ENCODE measurements around the gene ADAMTS13.

The ADAMTS13 gene

DNA sequence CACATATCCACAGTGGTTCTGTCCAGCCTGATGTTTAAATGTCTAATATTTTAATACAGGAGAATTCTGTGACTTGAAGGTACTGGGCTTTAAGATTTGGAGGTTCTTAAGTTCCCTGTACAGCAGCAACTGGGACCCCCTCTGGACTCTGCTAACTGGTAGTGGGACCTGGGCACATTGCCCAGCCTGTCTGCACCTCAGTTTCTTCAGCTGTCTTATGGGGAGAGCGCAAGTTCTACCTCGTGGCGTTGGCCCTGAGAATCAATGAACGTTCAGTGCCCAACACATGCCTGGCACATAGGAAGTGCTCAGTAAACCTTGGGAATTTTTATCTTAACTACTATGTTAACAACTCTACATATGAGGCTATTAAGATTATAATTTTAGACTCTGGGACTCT is 55.3 kb downstream of the ADAMTS13 start:
- TF ChIP-seq, protein P1, sequence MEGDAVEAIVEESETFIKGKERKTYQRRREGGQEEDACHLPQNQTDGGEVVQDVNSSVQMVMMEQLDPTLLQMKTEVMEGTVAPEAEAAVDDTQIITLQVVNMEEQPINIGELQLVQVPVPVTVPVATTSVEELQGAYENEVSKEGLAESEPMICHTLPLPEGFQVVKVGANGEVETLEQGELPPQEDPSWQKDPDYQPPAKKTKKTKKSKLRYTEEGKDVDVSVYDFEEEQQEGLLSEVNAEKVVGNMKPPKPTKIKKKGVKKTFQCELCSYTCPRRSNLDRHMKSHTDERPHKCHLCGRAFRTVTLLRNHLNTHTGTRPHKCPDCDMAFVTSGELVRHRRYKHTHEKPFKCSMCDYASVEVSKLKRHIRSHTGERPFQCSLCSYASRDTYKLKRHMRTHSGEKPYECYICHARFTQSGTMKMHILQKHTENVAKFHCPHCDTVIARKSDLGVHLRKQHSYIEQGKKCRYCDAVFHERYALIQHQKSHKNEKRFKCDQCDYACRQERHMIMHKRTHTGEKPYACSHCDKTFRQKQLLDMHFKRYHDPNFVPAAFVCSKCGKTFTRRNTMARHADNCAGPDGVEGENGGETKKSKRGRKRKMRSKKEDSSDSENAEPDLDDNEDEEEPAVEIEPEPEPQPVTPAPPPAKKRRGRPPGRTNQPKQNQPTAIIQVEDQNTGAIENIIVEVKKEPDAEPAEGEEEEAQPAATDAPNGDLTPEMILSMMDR (IDR thresholded peaks at IDR 0.05; ENCODE audit: control insufficient read depth, insufficient read depth, low read depth, low read length, missing control alignments) = no peak
- no peak for DNase-seq (ENCODE audit: low read depth)

DNA sequence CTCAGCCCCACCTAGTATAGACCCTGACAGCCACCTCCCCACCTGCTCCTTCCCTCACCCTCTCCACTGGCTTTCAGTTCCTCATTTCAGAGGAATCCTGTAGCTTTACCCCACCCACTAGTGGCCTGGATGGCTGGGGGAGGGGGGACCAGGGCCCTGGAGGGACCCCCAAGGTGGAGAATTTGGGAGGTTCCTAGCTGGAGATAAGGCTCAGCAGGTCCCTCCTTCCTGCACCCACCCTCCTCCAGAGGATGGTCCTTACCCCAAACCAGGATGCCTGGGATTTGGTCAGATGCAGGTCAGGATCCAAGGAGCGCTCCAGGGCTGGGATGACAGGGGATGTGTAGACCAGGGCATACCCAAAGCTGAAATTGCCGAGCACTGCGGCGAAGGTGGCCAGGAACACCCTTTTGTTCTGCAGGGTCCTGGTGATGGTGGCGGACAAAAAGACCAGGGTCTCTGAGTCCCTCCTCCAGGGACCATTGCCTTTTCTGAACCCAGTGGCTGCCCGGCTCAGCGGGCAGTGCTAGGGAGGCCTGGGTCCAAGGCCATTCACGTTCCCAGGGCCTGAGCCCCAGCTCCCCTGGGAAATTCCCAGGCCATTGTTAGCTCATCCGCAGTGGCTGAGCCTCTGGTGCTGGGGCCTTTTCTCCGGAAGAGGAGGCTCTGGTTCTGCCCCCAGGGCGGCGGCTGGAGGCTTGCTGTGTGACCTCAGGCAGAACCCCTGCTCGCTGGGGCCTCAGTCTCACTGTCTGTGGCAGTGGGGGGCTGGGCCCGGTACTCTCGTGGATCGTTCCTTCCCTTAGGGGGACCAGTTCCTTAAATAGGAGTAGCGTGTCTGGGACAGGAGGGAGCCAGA is 56.1 kb downstream of the ADAMTS13 start:
- peak overlapping the region; percentile 54 for H3K4me3 ChIP-seq (ENCODE audit: control insufficient read depth, low read depth, low read length)
- DNase-seq (ENCODE audit: low read depth) = no peak
- TF ChIP-seq, protein P1 (IDR thresholded peaks at IDR 0.05; ENCODE audit: control insufficient read depth, insufficient read depth, low read depth, low read length, missing control alignments) = no peak

More for the DNA sequence above, 55.3 kb downstream of the ADAMTS13 start:
- no peak overlapping the region for H3K4me3 ChIP-seq (ENCODE audit: control insufficient read depth, low read depth, low read length)

DNA sequence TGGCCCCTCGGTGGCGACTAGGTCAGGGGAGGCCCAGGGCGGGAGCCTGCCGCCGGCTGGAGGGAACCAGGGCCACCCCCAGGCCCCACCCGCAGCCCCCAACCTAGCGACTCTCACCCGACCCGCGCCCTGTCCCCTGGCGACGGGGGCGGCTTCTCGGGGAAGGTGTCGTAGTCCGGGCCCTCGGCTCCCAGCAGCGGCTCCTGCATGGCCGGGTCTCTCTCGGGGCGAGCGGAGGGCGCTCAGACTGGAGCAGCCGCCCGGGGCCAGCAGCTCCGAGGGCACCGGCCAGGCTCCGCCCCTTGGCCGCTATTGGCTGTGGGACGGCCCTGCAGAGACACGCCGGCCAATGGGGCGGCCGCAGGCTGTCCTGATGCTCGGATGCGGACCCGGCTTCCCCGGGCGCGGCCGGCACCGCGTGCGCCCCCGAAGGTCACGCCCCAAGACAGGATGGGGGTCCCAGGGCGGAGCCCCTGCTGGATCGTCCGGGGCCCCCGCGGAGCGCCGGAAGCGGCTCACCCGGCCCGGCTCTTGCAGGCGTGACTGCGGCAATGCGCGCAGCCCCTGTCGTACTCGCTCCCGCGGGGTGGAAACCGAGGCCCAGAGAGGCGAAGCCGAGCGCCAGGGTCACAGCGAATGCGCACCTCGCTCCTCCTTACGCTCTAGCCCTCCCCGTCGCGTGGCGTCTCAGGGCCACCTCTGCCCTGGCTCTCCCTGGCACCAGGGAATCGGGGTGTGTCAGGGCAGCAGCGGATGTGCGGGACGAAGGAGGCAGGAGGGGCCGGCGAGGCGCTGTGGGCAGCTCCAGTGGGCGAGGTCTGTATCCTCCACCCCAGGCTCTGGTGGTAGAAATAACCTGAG is 56.9 kb downstream of the ADAMTS13 start, which contains the start of gene SLC2A6:
Gene SLC2A6, minus strand, starts transcription at position 249 of the 861 bp plus-strand sequence. Its CDS starts 40 bp downstream, at position 209.
- DNase-seq (ENCODE audit: low read depth) = no peak
- peak within 1 kb of the TSS; percentile 54 for H3K4me3 ChIP-seq (ENCODE audit: control insufficient read depth, low read depth, low read length)

DNA sequence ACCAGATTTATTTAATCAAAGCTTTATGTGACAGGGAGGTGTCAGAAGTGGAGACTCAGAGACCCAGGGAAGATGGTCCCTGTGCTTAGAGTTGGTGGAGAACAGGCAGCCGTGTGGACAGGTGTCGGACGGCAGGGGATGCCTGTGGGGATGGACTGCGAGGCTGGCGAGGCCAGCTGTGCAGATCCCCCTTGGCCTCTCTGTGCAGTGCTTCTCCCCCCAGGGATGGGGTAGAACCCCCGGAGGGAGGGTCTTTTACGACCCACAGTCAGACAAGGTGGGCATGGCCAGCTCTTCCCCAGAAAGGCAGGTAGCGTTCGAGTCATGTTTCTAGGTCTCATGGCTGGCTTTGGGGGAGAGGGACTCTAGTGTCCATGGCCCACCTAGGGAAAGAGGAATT is 61.4 kb downstream of the ADAMTS13 start:
- TF ChIP-seq, protein P1 (IDR thresholded peaks at IDR 0.05; ENCODE audit: control insufficient read depth, insufficient read depth, low read depth, low read length, missing control alignments) = no peak
- no peak for DNase-seq (ENCODE audit: low read depth)
- no peak overlapping the region for H3K4me3 ChIP-seq (ENCODE audit: control insufficient read depth, low read depth, low read length)

More for the DNA sequence above, 56.9 kb downstream of the ADAMTS13 start, which contains the start of gene SLC2A6:
- TF ChIP-seq, protein P1 (IDR thresholded peaks at IDR 0.05; ENCODE audit: control insufficient read depth, insufficient read depth, low read depth, low read length, missing control alignments) = no peak

DNA sequence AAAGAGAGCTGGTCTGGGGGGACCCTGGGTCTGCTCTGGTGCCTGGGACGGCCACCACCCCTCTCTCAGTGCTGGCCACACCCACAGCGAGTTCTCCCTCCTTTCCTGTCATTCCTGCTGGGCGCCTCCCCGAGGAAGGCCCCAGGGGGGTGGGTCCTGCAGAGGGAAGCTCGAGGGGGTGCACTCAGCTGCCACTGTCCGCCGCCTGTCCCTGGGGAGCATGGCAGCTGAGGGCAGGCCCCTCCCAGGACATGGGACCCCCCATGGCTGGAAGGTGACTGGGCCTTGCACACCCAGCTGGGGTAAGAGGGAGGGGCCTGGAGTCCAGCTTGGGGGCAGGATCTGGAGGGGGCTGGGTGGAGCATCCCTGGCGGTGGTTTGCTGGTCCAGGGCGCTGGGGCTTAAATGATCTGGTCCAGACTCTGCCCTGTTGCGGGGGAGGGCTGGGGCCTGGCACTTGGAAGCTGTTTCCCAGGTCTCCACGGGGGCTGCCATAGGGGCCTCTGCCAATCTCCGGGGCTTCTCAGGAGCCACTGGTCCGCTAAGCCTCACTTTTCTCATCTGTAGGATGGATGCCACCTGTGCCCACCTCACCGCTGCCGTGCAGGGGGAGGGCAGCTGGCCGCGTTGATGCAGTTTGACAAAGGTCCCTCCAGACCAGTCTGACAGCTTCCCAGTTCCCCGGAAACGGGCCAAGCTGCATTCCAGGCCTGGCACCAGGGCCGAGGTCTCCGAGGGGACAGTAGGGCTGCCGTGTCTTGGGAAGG is 62.7 kb downstream of the ADAMTS13 start:
- TF ChIP-seq, protein P1 (IDR thresholded peaks at IDR 0.05; ENCODE audit: control insufficient read depth, insufficient read depth, low read depth, low read length, missing control alignments) = no peak
- no peak overlapping the region for H3K4me3 ChIP-seq (ENCODE audit: control insufficient read depth, low read depth, low read length)
- no peak for DNase-seq (ENCODE audit: low read depth)
